Adrenal gland (tissue), 5 donors: ENCODE measurements around the gene RFC1.

ENCODE experiments used
- CTCF ChIP-seq, 6 experiments: fragments of 450-650 bp in 4 of 6; fragments of 200-600 bp in 2 of 6; sonication (generic) in 1 of 6; IDR thresholded peaks; 1 replicate in 5 of 6; 2 replicates in 1 of 6; pipeline versions ENCODE4 v1.5.1 to v1.8.0; 2016 to 2021; ENCODE audit warnings: antibody characterized with exemption in 6 of 6, mild to moderate bottlenecking in 2 of 6, moderate library complexity in 1 of 6
- POLR2A ChIP-seq, 2 donors: fragments of 450-650 bp; IDR thresholded peaks; one replicate each; pipeline ENCODE4 v1.6.1; 2017; ENCODE audit warnings: antibody characterized with exemption in 2 of 2, mild to moderate bottlenecking in 2 of 2, moderate library complexity in 1 of 2
- donor health status: DM: no; HTN: no; CAD: no.

GRCh38 chr4:39255266-39255665 is 110.9 kb downstream of the RFC1 start:
- TF ChIP-seq CTCF (IDR thresholded peaks at IDR 0.05) (no peak), POLR2A (IDR thresholded peaks at IDR 0.05) (no peak)
